ENCODE data around the gene ZNF346.
A peak's percentile ranks its signal among the peaks of the same experiment; 100 is the strongest.

The ZNF346 gene

GRCh38 chr5:177071666-177072385, 49.3 kb downstream of the ZNF346 start:
- DNase-seq = peak; percentile 36

- no peak for DNase-seq
Observed at GRCh38 chr5:177077335-177077734, 54.8 kb downstream of the ZNF346 start.

- DNase-seq = no peak
Observed at GRCh38 chr5:177079606-177080005, 57.1 kb downstream of the ZNF346 start.

GRCh38 chr5:177080265-177080664, 57.8 kb downstream of the ZNF346 start:
- DNase-seq = no peak

GRCh38 chr5:177081859-177082258, 59.4 kb downstream of the ZNF346 start:
- no peak for DNase-seq

GRCh38 chr5:177083357-177083756, 60.9 kb downstream of the ZNF346 start:
- no peak for DNase-seq

- no peak for DNase-seq
Observed at GRCh38 chr5:177084175-177084574, 61.7 kb downstream of the ZNF346 start.

GRCh38 chr5:177085985-177086653, 63.6 kb downstream of the ZNF346 start:
- DNase-seq = no peak

- DNase-seq = no peak
Observed at GRCh38 chr5:177086654-177087397, 64.3 kb downstream of the ZNF346 start, which contains the start of gene FGFR4. Gene FGFR4, plus strand, starts transcription at chr5:177086915. Its CDS starts 2,688 bp downstream, at chr5:177089603.

GRCh38 chr5:177087398-177088005, 65.0 kb downstream of the ZNF346 start:
- DNase-seq = no peak

- no peak for DNase-seq
Observed at GRCh38 chr5:177089127-177089526, 66.6 kb downstream of the ZNF346 start.

GRCh38 chr5:177089825-177090641, 67.5 kb downstream of the ZNF346 start:
- DNase-seq = no peak

- no peak for DNase-seq
Observed at GRCh38 chr5:177090813-177091212, 68.3 kb downstream of the ZNF346 start.

GRCh38 chr5:177091232-177091631, 68.7 kb downstream of the ZNF346 start:
- DNase-seq = no peak

- DNase-seq = no peak
Observed at GRCh38 chr5:177092178-177093081, 69.9 kb downstream of the ZNF346 start.

- DNase-seq = no peak
Observed at GRCh38 chr5:177093082-177093712, 70.7 kb downstream of the ZNF346 start.

GRCh38 chr5:177093803-177094202, 71.3 kb downstream of the ZNF346 start:
- DNase-seq = no peak

- DNase-seq = no peak
Observed at GRCh38 chr5:177094224-177095087, 72.0 kb downstream of the ZNF346 start.

- no peak for DNase-seq
Observed at GRCh38 chr5:177095088-177095669, 72.7 kb downstream of the ZNF346 start.

Measured in NCI-H187 treated with DMSO at 0.1 percent for 48 hours (cell line).